Cerebellar cortex (tissue), 1 donor: ENCODE results near the gene IL4R.
A peak's percentile ranks its signal among the peaks of the same experiment; 100 is the strongest.

ENCODE experiments used
- DNase-seq: peaks from one replicate; pipeline ENCODE4 v3.0.0-alpha.2; 2015; ENCODE audit warnings: low spot score

IL4R gene

DNA sequence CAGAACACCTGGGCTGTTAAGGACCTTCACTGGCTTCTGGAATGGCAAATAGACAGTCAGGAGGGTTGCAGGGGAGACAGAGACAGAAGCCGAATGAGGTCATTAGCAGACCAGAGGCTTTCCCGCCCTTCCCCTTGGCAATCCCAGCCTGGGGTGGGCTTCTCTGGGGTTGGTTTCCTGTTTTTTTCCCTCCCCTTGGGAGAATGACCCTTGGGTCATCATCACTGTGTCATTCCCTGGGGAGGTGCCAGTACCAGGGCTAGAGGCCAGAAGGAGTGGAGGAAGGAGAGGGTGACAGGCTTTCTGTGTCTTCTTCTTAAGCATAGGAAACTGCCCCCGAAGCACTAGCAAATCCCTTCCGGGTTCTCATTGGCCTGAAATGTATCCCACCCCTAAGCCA, 45.3 kb downstream of the IL4R start:
- no peak for DNase-seq

DNA sequence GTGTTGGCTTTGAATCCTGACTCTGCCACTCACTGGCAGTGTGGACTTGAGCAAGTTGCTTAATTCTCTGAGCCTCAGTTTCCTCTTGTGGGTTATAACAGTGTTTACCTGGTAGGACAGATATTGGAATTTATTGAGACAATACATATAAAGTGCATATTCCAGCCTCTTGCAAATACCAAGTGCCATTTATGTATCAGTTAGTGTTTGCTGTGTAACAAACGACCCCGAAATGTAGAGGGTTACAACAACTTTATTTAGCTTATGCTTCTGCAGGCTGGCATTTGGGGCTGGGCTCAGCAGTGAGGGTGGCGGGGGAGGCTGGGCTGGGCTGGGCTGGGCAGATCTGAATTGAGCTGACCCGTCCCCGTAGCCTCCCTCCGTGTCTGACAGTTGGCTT, 45.8 kb downstream of the IL4R start:
- no peak for DNase-seq

DNA sequence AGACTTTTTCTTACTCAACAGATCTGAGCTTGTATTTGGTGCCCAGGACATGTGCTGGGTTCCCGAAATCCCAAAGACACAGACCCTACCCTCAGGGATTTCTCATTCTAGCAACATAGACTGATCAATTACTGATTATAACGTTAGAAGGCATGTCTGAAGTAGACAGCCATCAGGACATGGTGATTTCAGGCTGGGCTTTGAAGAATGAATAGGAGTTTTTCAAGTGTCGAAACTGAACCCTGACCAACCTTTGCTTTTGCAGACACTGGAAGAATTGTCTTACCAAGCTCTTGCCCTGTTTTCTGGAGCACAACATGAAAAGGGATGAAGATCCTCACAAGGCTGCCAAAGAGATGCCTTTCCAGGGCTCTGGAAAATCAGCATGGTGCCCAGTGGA, 48.2 kb downstream of the IL4R start:
- no peak for DNase-seq

DNA sequence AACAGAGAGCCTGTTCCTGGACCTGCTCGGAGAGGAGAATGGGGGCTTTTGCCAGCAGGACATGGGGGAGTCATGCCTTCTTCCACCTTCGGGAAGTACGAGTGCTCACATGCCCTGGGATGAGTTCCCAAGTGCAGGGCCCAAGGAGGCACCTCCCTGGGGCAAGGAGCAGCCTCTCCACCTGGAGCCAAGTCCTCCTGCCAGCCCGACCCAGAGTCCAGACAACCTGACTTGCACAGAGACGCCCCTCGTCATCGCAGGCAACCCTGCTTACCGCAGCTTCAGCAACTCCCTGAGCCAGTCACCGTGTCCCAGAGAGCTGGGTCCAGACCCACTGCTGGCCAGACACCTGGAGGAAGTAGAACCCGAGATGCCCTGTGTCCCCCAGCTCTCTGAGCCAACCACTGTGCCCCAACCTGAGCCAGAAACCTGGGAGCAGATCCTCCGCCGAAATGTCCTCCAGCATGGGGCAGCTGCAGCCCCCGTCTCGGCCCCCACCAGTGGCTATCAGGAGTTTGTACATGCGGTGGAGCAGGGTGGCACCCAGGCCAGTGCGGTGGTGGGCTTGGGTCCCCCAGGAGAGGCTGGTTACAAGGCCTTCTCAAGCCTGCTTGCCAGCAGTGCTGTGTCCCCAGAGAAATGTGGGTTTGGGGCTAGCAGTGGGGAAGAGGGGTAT, 48.9 kb downstream of the IL4R start:
- no peak for DNase-seq

DNA sequence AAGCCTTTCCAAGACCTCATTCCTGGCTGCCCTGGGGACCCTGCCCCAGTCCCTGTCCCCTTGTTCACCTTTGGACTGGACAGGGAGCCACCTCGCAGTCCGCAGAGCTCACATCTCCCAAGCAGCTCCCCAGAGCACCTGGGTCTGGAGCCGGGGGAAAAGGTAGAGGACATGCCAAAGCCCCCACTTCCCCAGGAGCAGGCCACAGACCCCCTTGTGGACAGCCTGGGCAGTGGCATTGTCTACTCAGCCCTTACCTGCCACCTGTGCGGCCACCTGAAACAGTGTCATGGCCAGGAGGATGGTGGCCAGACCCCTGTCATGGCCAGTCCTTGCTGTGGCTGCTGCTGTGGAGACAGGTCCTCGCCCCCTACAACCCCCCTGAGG, 49.5 kb downstream of the IL4R start:
- DNase-seq, result no peak

DNA sequence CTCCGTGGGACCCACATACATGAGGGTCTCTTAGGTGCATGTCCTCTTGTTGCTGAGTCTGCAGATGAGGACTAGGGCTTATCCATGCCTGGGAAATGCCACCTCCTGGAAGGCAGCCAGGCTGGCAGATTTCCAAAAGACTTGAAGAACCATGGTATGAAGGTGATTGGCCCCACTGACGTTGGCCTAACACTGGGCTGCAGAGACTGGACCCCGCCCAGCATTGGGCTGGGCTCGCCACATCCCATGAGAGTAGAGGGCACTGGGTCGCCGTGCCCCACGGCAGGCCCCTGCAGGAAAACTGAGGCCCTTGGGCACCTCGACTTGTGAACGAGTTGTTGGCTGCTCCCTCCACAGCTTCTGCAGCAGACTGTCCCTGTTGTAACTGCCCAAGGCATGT, 50.0 kb downstream of the IL4R start:
- DNase-seq, result no peak

DNA sequence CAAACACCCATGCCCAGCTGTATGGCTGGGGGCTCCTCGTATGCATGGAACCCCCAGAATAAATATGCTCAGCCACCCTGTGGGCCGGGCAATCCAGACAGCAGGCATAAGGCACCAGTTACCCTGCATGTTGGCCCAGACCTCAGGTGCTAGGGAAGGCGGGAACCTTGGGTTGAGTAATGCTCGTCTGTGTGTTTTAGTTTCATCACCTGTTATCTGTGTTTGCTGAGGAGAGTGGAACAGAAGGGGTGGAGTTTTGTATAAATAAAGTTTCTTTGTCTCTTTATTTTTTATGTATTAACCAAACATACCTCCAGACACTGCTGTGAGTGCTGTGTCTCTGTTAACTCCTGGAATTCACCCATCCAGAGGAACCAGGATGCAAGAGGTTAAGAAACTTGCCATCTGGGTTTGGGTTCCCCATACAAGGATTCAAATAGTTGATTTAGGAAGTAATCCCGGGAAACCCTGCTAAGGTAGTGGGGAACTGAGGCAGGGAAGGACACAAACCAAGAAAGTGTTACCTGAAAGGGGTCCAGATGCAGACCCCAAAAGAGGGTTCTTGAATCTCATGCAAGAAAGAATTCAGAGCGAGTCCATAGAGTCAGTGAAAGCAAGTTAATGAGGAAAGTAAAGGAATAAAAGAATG, 50.8 kb downstream of the IL4R start:
- DNase-seq, result no peak

DNA sequence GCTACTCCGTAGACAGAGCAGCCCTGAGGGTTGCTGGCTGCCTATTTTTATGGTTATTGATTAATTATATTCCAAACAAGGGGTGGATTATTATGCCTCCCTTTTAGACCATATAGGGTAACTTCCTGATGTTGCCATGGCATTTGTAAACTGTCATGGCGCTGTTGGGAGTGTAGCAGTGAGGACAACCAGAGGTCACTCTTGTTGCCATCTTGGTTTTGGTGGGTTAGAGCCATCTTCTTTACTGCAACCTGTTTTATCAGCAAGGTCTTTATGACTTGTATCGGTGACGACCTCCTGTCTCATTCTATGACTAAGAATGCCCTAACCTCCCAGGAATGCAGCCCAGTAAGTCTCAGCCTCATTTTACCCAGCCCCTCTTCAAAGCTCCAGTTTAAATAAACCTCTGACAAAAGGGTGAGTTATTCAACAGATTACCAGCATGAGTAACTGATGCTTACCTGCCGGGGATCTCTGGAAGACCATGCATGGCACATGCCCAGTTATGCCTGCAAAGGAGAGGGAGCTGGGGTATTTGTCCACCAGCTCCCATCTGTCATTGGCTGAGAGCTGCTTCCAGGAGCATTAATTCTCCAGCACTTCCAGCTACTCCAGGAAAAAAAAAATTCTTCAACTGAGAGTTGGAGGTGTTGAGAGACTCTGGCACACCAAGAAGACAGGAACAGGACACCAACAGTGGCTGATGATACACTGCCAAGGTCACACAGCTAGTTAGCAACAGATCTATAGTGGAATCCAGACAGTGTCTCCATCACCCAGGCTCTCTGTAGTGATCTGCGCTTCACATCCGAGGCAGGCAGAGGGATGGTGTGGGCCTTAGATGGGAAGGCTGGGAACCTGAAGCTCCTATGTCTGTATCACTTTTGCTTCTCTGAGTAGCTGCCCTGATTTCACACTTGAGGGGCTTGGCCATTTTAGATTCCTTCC, 51.6 kb downstream of the IL4R start:
- no peak for DNase-seq

DNA sequence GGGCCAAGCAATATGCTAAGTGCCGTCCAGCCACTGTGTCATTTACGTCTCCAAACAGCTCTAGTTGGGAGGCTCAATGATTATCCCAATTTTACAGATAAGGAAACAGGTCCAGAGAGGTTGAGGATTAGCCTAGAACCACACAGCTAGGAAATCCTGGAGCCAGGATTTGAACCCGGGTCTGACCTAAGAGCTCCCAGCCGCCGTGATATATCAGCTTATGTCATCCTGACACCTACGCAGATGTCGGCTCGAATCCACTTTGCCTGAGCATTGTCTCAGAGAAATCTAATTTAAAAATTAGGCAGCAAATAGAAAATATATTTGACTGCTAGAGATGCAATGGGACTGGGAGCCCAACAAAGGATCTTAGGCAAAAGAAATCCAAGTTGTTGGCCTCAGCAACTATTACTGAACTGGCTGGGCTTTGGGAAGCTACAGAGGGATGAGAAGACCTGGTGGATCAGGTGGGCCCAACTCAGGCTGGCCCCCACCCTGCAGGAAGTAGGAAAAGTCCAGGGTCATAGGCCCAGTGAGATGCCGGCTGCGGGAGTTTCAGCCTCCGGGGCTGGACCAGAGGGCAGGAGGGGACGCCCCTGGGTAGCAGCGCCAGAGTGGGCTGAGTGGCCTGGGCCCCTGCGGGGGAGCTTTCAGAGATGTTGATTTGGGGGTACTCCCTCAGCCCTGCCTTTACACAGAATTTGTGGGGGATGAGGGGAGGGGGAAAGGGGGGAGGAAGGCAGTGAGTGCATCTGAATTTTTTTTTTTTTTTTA, 53.1 kb downstream of the IL4R start:
- no peak for DNase-seq

DNA sequence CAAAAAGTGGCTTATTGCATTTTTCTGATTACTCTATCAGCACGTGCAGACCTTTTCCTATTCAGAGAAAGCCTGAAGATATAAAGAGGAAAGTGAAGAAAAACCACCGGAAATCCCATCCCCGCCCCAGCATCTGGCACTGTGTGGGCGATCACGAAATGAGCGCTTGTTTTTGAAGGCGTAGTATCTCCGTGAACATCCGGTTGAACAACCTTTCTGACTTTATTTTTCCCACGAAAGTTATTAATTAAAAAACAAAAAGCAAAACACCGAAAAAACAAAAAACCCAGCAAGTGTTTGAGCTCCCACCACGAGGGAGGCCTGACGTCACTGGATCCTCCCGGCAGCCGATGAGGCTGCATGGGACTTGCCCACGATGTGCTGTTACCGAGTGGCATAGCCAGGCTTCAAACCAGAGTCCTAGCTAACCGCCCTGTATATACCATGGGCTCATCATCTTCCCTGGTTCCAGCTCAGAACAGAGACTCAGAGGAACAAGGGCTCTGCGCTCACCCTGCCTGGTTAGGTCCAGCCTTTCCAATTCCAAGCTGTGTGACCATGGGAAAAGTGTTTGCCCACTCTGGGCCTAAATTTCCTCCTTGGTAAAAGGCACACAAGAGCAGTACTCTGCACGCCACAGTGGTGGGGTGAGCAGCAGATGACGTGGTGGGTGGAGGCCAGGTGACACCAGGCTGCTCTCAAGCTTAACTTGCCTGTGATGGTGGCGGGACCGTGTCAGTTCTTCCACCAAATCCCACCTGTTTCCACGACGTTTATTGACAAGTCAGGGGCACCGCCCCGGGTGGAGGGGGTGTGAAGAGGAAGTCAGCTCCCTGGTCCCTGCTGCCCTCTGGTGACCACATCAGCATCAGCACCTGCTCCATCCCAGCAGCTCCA, 53.9 kb downstream of the IL4R start:
- DNase-seq, result peak; percentile 52

DNA sequence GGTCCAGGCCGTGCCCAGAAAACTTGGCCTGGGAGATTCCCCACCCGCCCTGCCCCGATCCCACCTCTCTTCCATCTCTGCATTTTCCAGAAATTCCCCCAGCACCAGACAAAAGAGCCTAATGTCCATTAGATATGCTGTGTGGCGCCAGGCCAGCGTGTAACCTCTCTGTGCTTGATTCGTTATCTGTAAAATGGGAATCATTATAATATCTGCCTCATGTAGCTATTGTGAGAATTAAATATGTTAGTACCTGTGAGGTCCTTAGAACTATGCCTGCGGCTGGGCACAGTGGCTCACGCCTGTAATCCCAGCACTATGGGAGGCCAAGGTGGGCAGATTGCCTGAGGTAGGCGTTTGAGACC, 54.6 kb downstream of the IL4R start:
- no peak for DNase-seq

DNA sequence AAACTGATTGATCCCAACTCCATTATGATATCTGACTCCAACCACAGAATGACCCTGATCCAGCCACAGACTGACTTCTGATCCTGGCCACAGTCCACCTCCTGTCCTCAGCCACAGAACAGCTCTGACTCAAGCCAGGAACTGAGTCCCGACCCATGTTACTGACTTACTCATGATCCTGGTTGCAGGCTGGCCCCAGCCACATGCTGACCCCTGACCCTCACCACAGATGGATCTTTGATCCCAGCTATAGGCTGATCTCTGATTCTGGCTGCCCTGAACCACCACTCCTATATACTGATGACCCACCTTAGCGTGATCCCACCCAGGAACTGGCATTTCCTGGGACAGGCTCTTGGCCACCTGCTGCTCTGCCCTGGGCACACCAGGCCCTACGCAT, 56.0 kb downstream of the IL4R start:
- no peak for DNase-seq

DNA sequence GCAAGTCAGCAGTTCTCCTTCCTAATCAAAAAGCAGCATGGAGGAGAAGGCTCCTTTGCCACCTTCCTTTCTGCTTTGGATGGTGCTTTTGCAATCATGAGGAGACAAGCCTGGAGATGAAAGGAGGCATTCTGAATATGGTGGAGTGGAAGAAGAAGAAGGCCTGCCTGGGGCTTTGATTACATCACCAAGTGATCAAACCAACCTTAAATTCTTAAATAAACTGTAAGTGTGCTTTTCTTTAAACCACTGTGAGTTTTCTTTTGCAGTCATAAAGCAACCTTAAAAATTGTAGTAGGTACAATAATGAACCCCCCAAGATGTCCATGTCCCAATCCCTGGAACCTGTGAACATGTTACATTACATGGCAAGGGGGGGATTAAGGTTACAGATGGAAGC, 56.5 kb downstream of the IL4R start:
- DNase-seq, result no peak

DNA sequence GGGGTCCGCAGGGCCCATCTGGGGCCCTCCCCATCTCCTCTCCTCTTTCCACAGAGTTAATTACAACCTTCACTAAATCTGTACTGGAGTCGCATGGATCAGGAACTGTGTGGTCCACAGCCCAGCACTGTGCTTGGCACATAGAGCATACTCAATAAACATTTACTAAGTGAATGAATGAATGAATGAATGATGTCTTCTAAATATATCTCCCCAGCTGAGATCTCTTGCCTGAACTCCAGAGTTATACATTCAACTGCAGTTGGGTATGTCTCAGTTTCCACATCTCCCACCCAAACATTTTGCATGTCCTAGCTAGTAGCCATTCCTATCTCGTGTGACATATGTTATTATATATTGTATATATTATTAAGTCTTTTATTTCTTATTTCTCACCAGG, 59.5 kb downstream of the IL4R start:
- DNase-seq, result no peak

DNA sequence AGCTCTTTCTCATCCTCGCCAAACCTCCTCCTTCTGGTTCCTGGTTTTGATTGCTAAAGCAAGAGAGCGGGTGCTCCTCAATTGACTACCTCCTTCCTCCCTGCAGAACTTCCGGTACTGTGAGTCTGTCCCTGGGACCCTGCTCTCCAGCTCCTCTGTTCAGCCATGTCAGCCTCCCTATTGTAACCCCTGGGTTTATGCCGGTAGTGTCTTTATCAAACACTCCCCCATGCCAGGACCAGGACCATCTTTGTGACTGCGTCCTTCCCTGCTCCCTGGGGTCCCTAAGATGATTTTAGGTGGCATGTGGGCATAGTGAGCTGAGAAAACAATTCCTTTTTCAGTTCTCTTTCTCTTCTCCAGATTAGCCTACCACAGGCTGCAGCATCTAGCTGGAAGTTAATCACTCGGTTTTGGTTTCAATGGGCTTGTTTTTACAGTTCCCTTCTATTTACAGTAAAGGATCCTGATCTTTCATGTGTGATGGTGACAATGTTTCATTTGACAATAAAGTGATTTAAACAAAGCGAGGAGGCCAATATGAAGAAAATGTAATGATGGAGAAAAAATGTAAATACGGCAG, 60.5 kb downstream of the IL4R start:
- no peak for DNase-seq

DNA sequence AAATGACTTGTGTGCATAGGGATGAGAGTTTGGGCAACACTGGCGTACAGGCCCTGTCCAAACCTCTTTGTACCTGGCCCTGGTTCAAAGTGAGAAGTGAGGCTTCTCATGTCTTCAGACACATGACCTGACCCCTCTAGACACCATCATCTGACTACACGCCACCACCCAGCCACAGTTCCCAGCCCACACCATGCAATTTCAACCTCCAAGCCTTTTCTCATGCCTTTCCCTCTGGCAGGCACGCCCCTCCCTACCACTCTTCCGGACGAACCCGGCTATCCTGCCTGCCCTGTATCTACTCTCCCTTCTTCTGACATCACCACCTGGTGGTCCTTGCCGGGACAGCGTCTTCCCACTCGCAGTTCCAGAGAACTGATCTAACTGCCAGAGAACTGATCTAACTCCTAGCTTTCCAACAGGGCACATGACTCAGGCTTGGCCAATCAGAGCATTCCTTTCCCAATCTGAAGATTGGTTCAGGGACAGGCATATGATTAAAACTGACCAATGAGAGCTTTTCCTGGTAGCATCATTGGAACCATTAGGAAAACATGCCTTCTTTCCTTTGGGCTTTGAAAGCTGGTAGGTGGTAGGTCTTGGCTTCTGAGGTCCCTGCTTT, 61.1 kb downstream of the IL4R start:
- DNase-seq, result peak; percentile 81

DNA sequence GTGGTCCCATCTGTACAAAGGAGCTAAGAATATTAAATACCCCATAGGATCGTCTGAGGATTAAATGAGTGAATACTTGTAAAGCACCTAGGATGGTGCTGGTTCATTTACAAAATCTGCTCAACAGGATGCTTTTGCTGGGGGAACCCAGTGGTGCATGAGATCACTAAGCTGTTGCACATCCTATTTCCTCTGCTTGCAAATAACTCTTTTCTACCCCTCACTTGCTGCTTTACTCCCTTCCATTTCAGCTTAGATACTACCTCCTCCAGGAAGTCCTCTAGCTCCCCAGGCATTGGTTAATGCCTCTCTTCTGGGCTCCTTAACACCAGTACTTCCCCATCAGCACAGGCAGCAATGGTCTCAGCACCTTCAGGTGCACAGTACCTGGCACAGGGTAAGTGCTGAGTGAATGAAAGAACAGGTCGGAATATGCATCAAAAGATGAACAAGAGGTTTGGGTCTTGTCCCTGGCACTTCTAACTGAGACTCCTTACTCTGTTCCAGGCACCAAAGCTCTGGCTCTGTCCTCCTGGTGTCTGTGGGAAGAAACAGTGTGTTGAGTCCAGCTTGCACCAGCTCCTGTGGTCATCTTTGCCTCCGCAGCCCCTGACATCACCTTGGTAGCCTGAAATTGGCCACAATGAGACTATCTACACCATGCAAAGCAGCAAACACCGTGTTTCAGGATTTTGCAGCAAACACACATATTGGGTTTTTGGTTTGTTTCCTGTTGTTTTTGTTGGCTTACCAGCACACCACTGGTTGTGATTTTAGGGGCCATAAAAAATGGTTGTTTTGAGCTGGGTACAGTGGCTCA, 64.1 kb downstream of the IL4R start:
- no peak for DNase-seq

DNA sequence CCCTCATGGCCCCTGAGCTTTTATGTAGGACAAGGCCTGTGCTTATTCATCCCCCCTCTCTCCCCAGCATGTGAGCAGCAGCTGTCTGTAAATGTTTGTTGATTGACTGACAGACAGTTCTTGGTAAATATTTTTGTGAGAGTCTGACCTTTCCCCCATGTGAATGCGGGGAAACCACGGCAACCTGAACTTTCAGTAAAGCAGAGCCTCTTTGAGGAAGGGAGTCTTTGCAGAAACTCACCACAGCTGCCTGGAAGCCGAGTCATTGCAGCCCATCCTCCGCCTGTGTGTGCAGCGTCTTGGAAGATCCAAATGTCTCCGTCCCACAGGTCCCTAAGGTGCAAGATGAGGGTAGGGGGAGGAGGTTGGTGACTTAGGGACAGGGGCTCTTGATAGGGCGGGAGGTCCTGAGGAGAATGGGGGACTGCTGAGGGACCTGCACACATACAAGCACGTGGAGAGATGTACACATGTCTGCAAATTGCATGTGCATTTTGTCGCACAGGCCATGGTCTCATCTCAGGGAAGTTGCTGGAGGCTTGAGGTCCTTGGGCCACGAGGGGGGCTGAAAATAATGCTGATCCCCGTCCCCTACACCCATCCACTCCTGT, 65.2 kb downstream of the IL4R start:
- DNase-seq, result no peak

DNA sequence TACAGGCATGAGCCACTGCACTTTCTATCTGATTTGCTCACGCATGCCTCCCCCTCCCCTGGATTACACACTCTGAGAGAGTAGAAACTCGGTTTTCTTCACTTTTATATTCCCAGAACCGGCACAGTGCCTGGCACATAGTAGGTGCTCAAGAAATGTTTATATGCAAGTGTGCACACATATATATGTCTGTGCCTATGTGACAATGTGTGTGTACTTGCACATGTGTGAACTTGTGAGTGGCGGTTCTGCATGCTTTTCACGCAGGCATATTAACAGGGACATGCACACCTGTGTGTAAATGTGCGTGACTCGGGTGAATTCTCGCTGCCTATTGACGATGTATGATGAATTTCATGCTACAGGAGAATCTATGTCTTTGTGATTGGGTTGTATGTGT, 66.1 kb downstream of the IL4R start:
- DNase-seq, result no peak
